HepG2 (cell line): ENCODE results near the gene BCAR3. TPM values are rescaled to one million over a fixed set of nuclear protein-coding genes. Genes with fewer than 3 reads are reported as not detected.

Experiments used
- ATF7-NPFF ChIP-seq: sonication (generic); formaldehyde crosslinking; IDR thresholded peaks from 2 replicates; pipeline ENCODE4 v1.8.1; 2023; ENCODE audit warnings: mild to moderate bottlenecking, low read depth, missing genetic modification reagents, moderate library complexity
- BCL6 ChIP-seq: IDR thresholded peaks from 2 replicates; pipeline ENCODE4 v1.6.1; 2016; ENCODE audit warnings: missing genetic modification reagents, missing compliant biosample characterization
- CCDC6 ChIP-seq: sonication (generic); formaldehyde crosslinking; IDR thresholded peaks from 2 replicates; pipeline ENCODE4 v1.8.1; 2022; ENCODE audit warnings: mild to moderate bottlenecking, missing genetic modification reagents, moderate library complexity
- CHD4 ChIP-seq: fragments of 200-600 bp; sonication (generic); IDR thresholded peaks from 2 replicates; pipeline ENCODE4 v1.7.0; 2017; ENCODE audit warnings: mild to moderate bottlenecking, low read length, borderline replicate concordance
- DR1 ChIP-seq: sonication (generic); formaldehyde crosslinking; IDR thresholded peaks from 2 replicates; pipeline ENCODE4 v1.8.0; 2021; ENCODE audit warnings: mild to moderate bottlenecking, missing genetic modification reagents, inconsistent platforms
- ETV6 ChIP-seq: sonication (generic); formaldehyde crosslinking; conservative IDR thresholded peaks from 2 replicates; pipeline ENCODE4 v1.4.0; 2020; ENCODE audit warnings: missing genetic modification reagents
- FOXJ3 ChIP-seq: sonication (generic); formaldehyde crosslinking; IDR thresholded peaks from 2 replicates; pipeline ENCODE4 v1.4.0; 2020; ENCODE audit warnings: missing genetic modification reagents, mild to moderate bottlenecking, borderline replicate concordance
- HOXA9 ChIP-seq: sonication (generic); formaldehyde crosslinking; IDR thresholded peaks from 2 replicates; pipeline ENCODE4 v1.8.1; 2022; ENCODE audit warnings: missing genetic modification reagents, mild to moderate bottlenecking, moderate library complexity, borderline replicate concordance
- NCOA5 ChIP-seq: sonication (generic); formaldehyde crosslinking; IDR thresholded peaks from 2 replicates; pipeline ENCODE4 v1.4.0; 2020; ENCODE audit warnings: missing genetic modification reagents
- PRPF4 ChIP-seq: fragments of 200-400 bp; formaldehyde crosslinking; IDR thresholded peaks from 2 replicates; pipeline ENCODE4 v1.6.1; 2016; ENCODE audit warnings: low read length, low read depth; ENCODE audit not compliant: poor library complexity, severe bottlenecking
- SOX13 ChIP-seq, 3 experiments: fragments of 450-650 bp in 1 of 3; sonication (generic) in 1 of 3; formaldehyde crosslinking in 1 of 3; IDR thresholded peaks in 2 of 3; conservative IDR thresholded peaks in 1 of 3; 2 replicates each; pipeline versions ENCODE4 v1.5.0 to v1.6.1; 2016 to 2020; ENCODE audit warnings: antibody characterized with exemption in 1 of 3, mild to moderate bottlenecking in 1 of 3, missing compliant biosample characterization in 1 of 3, missing genetic modification reagents in 1 of 3, moderate library complexity in 1 of 3
- SP4 ChIP-seq: sonication (generic); formaldehyde crosslinking; IDR thresholded peaks from 2 replicates; pipeline ENCODE4 v1.8.1; 2023; ENCODE audit warnings: mild to moderate bottlenecking, missing genetic modification reagents
- TGIF2 ChIP-seq: IDR thresholded peaks from 2 replicates; pipeline ENCODE4 v1.6.1; 2016; ENCODE audit warnings: control low read depth, missing compliant biosample characterization
- YEATS4 ChIP-seq: sonication (generic); formaldehyde crosslinking; IDR thresholded peaks from 2 replicates; pipeline ENCODE4 v1.4.0; 2020; ENCODE audit warnings: missing genetic modification reagents, borderline replicate concordance
- YY1 ChIP-seq: IDR thresholded peaks from 2 replicates; pipeline ENCODE4 v1.6.1; 2011; ENCODE audit warnings: low read length, low read depth, moderate library complexity, mild to moderate bottlenecking; ENCODE audit not compliant: insufficient read depth, insufficient replicate concordance
- ZNF101 ChIP-seq: sonication (generic); formaldehyde crosslinking; IDR thresholded peaks from 2 replicates; pipeline ENCODE4 v1.4.0; 2020; ENCODE audit warnings: mild to moderate bottlenecking, low read depth, missing genetic modification reagents, borderline replicate concordance
- ZNF343 ChIP-seq: sonication (generic); formaldehyde crosslinking; IDR thresholded peaks from 2 replicates; pipeline ENCODE4 v1.4.0; 2020; ENCODE audit warnings: mild to moderate bottlenecking, missing genetic modification reagents
- ZNF430 ChIP-seq: sonication (generic); formaldehyde crosslinking; IDR thresholded peaks from 2 replicates; pipeline ENCODE4 v1.9.0; 2021; ENCODE audit warnings: mild to moderate bottlenecking, missing genetic modification reagents
- ZNF431 ChIP-seq: sonication (generic); formaldehyde crosslinking; IDR thresholded peaks from 2 replicates; pipeline ENCODE4 v1.9.0; 2022; ENCODE audit warnings: missing genetic modification reagents, low read depth, mild to moderate bottlenecking, borderline replicate concordance
- ZSCAN5A ChIP-seq: sonication (generic); formaldehyde crosslinking; IDR thresholded peaks from 2 replicates; pipeline ENCODE4 v1.8.0; 2022; ENCODE audit warnings: mild to moderate bottlenecking, missing genetic modification reagents, borderline replicate concordance
- polyA plus RNA-seq, 8 experiments: library from polyadenylated mRNA; depleted of rRNA in 3 of 8; stranded (reverse) in 7 of 8; unstranded in 1 of 8; fragments of >200 nt; fragmentation: Illumina TruSeq in 4 of 8; extraction: Trizol in 4 of 8; gene quantifications; 2 replicates each; pipeline versions ENCODE4 v1.2.1 to v1.2.3, GENCODE V29; 2011 to 2016; ENCODE audit warnings: low read depth in 4 of 8, missing spikeins in 1 of 8, mixed read lengths in 1 of 8; ENCODE audit not compliant: insufficient read depth in 1 of 8
- total RNA-seq, 5 experiments: library from RNA; depleted of rRNA; stranded (reverse); fragments of >200 nt; fragmentation: Illumina TruSeq; extraction: Trizol; gene quantifications; 2 replicates each; pipeline ENCODE4 v1.2.3, GENCODE V29; 2016; ENCODE audit warnings: low read depth in 1 of 5
- TF ChIP-seq, protein P1 (sequence below): sonication (generic); formaldehyde crosslinking; IDR thresholded peaks from 2 replicates; pipeline ENCODE4 v1.9.0; 2021; ENCODE audit warnings: mild to moderate bottlenecking, missing genetic modification reagents

The BCAR3 gene
- total and polyA plus RNA-seq, 2 of the 13 experiments (the other 11 are each of a cell fraction or from before 2014, with no cell fraction given) = 3.6 to 4.8 TPM

DNA sequence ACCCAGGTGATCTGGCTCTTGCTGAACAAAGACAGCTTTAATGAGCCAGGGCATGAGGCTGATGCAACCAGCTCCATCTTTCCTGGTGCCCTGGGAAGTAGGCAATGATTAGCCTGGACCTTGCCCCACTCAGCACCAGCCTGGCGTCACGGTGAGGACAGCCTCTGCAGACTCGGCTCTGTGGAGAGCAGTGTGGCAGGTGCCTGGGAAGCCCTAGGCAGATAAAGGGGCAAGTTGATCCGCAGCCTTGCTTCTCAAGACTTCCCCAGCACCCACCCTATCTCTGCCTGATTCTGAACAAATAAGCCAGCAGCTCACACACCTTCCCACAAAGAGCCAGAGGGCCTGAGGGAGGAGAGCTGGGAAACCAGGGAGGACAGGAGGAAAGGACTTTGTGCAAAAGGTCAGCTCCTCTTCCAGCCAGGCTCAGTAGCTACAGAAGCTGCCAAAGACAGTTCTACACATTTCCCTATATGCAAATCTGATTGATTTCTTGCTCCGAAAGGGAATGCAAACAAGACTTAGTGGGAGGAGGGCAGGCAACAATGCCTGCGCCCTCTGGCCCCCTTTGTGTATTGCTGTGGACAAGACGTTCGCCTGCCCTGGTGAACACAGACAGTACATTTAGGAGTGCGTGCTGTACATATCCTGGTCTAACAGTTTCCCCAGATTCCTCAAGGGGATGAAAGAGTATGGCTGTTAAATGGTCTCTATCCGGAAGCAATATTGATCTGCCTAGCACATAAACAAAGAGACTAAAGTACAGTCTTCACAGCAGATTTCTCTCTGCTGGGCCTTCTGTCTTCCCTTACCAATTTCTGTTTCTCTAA, 63.8 kb downstream of the BCAR3 start (continued):
- TF ChIP-seq YEATS4 (CRISPR knock-in tag) (peak; percentile 78; the same call in 1 of the 2 replicates), HOXA9 (CRISPR knock-in tag) (0 out of 2 replicates have a peak, but pooled peaks have one; percentile 34), ZSCAN5A (CRISPR knock-in tag) (peak; percentile 25; the same call in 1 of the 2 replicates), ZNF101 (no peak), DR1 (peak; percentile 78), ZNF430 (CRISPR knock-in tag) (no peak), YY1 (peak; percentile 38), SP4 (CRISPR knock-in tag) (peak; percentile 58), BCL6 (CRISPR knock-in tag) (peak; percentile 74), ATF7-NPFF (peak; percentile 49; the same call in 1 of the 2 replicates), PRPF4 (no peak), SOX13 (IDR thresholded peaks at IDR 0.05) (peak; percentile 88), SOX13 (CRISPR knock-in tag; conservative IDR thresholded peaks at IDR 0.05 in 1 of 2, IDR thresholded peaks at IDR 0.05 in 1 of 2) (peak; percentile 90 to 91; a peak in 3 of 4 replicates), ZNF343 (CRISPR knock-in tag) (peak; percentile 56; the same call in 1 of the 2 replicates), FOXJ3 (CRISPR knock-in tag) (peak; percentile 94), NCOA5 (no peak), ETV6 (CRISPR knock-in tag) (no peak), CCDC6 (peak; percentile 82), ZNF431 (CRISPR knock-in tag) (peak; percentile 18), CHD4 (0 out of 2 replicates have a peak, but pooled peaks have one; percentile 66), TGIF2 (CRISPR knock-in tag) (peak; percentile 12; the same call in 1 of the 2 replicates)
- TF ChIP-seq, protein P1, sequence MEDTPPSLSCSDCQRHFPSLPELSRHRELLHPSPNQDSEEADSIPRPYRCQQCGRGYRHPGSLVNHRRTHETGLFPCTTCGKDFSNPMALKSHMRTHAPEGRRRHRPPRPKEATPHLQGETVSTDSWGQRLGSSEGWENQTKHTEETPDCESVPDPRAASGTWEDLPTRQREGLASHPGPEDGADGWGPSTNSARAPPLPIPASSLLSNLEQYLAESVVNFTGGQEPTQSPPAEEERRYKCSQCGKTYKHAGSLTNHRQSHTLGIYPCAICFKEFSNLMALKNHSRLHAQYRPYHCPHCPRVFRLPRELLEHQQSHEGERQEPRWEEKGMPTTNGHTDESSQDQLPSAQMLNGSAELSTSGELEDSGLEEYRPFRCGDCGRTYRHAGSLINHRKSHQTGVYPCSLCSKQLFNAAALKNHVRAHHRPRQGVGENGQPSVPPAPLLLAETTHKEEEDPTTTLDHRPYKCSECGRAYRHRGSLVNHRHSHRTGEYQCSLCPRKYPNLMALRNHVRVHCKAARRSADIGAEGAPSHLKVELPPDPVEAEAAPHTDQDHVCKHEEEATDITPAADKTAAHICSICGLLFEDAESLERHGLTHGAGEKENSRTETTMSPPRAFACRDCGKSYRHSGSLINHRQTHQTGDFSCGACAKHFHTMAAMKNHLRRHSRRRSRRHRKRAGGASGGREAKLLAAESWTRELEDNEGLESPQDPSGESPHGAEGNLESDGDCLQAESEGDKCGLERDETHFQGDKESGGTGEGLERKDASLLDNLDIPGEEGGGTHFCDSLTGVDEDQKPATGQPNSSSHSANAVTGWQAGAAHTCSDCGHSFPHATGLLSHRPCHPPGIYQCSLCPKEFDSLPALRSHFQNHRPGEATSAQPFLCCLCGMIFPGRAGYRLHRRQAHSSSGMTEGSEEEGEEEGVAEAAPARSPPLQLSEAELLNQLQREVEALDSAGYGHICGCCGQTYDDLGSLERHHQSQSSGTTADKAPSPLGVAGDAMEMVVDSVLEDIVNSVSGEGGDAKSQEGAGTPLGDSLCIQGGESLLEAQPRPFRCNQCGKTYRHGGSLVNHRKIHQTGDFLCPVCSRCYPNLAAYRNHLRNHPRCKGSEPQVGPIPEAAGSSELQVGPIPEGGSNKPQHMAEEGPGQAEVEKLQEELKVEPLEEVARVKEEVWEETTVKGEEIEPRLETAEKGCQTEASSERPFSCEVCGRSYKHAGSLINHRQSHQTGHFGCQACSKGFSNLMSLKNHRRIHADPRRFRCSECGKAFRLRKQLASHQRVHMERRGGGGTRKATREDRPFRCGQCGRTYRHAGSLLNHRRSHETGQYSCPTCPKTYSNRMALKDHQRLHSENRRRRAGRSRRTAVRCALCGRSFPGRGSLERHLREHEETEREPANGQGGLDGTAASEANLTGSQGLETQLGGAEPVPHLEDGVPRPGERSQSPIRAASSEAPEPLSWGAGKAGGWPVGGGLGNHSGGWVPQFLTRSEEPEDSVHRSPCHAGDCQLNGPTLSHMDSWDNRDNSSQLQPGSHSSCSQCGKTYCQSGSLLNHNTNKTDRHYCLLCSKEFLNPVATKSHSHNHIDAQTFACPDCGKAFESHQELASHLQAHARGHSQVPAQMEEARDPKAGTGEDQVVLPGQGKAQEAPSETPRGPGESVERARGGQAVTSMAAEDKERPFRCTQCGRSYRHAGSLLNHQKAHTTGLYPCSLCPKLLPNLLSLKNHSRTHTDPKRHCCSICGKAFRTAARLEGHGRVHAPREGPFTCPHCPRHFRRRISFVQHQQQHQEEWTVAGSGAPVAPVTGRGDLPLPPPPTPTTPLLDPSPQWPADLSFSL = peak; percentile 55; the same call in 1 of the 2 replicates
